Lung (tissue), 12 donors: ENCODE measurements around the gene APC2. TPM values are rescaled to one million over a fixed set of nuclear protein-coding genes. Genes with fewer than 3 reads are reported as not detected.

Experiments used
- ATAC-seq: fragments of 200-7000 bp; cut with Tn5 transposase; one replicate; pipeline ENCODE4 v1.9.1; 2020; ENCODE audit warnings: moderate number of reproducible peaks; ENCODE audit not compliant: insufficient read depth, low FRiP score
- DNase-seq, 3 donors: peaks; one replicate each; pipeline ENCODE4 v3.0.0-alpha.2; 2013 to 2017
- H3K27ac ChIP-seq, 2 donors: one replicate each; pipeline ENCODE4 v1.5.1; 2013; ENCODE audit warnings: mild to moderate bottlenecking in 2 of 2, moderate library complexity in 2 of 2, control low read depth in 1 of 2, inconsistent platforms in 1 of 2, low read depth in 1 of 2, low read length in 1 of 2
- H3K27me3 ChIP-seq, 3 donors: one replicate each; pipeline ENCODE4 v1.5.1; 2013; ENCODE audit warnings: low read length in 2 of 3; ENCODE audit not compliant: control insufficient read depth in 3 of 3, insufficient read depth in 3 of 3
- H3K36me3 ChIP-seq, 4 donors: one replicate each; pipeline ENCODE4 v1.5.1; 2013; ENCODE audit warnings: low read length in 4 of 4, mild to moderate bottlenecking in 1 of 4, moderate library complexity in 1 of 4; ENCODE audit not compliant: control insufficient read depth in 4 of 4, insufficient read depth in 4 of 4
- H3K4me1 ChIP-seq, 5 donors: one replicate each; pipeline ENCODE4 v1.5.1; 2013; ENCODE audit warnings: low read length in 5 of 5, mild to moderate bottlenecking in 2 of 5, moderate library complexity in 1 of 5; ENCODE audit not compliant: control insufficient read depth in 5 of 5, insufficient read depth in 5 of 5
- H3K4me3 ChIP-seq: one replicate; pipeline ENCODE4 v1.5.1; 2013; ENCODE audit warnings: mild to moderate bottlenecking, control low read depth, moderate library complexity
- H3K9ac ChIP-seq, 2 donors: one replicate each; pipeline ENCODE4 v1.5.1; 2013; ENCODE audit warnings: low read length in 2 of 2, control low read depth in 1 of 2; ENCODE audit not compliant: insufficient read depth in 1 of 2
- H3K9me3 ChIP-seq, 4 donors: one replicate each; pipeline ENCODE4 v1.5.1; 2013; ENCODE audit warnings: low read length in 3 of 4, mild to moderate bottlenecking in 1 of 4, moderate library complexity in 1 of 4; ENCODE audit not compliant: control insufficient read depth in 4 of 4, insufficient read depth in 3 of 4
- CTCF ChIP-seq: IDR thresholded peaks from 2 replicates; pipeline ENCODE4 v1.5.1; 2012; ENCODE audit warnings: mild to moderate bottlenecking; ENCODE audit errors: control extremely low read depth, extremely low read depth
- WGBS, 2 donors: extraction: QIAGEN DNeasy Blood & Tissue Kit; methylation state at CpG; one replicate each; pipeline ENCODE4 v1.1.7; 2013; 5-methylcytosine and 5-hydroxymethylcytosine counted together
- polyA plus RNA-seq, 2 donors: library from polyadenylated mRNA; stranded (reverse); fragments of 200-250 nt; gene quantifications; one replicate each; pipeline ENCODE4 v1.2.1, GENCODE V29; 2013
- total RNA-seq, 2 donors: library from RNA; depleted of rRNA in 1 of 2; stranded (reverse); fragments of >200 nt in 1 of 2; gene quantifications; one replicate each; pipeline ENCODE4 v1.2.1, GENCODE V29; 2014 to 2021
- donor health status: control.
- donor health status: control.
- donor health status: Bipolar disorder and iron deficiency.
- donor health status: healthy.
- donor health status: DM: yes; HTN: yes; CAD: no.

Gene APC2
- total and polyA plus RNA-seq, 4 donors, result 0.01 to 0.37 (median 0.10) TPM

- H3K9me3 ChIP-seq, result no peaks in the 10 kb centered on the region
- TF ChIP-seq CTCF, result no peak
- H3K27me3 ChIP-seq, result no peaks in the 10 kb centered on the region
- H3K4me1 ChIP-seq, result peaks cover 0 to 3% (median 0%) of the 10 kb centered on the region in 5 donors
- no peak overlapping the region for H3K9ac ChIP-seq
- peaks cover 3 to 57% (median 20%) of the 10 kb centered on the region in 4 donors for H3K36me3 ChIP-seq
- H3K27ac ChIP-seq, result no peak overlapping the region
- WGBS, 2 donors, result 94 to 95% methylated on average over 17 of the region's 17 CpGs
- H3K4me3 ChIP-seq, result no peak overlapping the region
- DNase-seq (no peak), ATAC-seq (no peak)
Observed at GRCh38 chr19:1434040-1434366, 15.9 kb upstream of the APC2 start.

GRCh38 chr19:1434577-1435060, 15.3 kb upstream of the APC2 start:
- H3K27ac ChIP-seq, result no peak overlapping the region
- H3K27me3 ChIP-seq, result no peaks in the 10 kb centered on the region
- no peaks in the 10 kb centered on the region for H3K9me3 ChIP-seq
- no peak for TF ChIP-seq CTCF
- DNase-seq (no peak), ATAC-seq (no peak)
- WGBS, 2 donors, result 91% methylated on average over 39 of the region's 39 CpGs
- peaks cover 3 to 54% (median 21%) of the 10 kb centered on the region in 4 donors for H3K36me3 ChIP-seq
- H3K4me1 ChIP-seq, result peaks cover 0 to 6% (median 2%) of the 10 kb centered on the region in 5 donors
- H3K4me3 ChIP-seq, result no peak overlapping the region
- H3K9ac ChIP-seq, result no peak overlapping the region

GRCh38 chr19:1435378-1435989, 14.4 kb upstream of the APC2 start:
- H3K9me3 ChIP-seq, result no peaks in the 10 kb centered on the region
- no peaks in the 10 kb centered on the region for H3K27me3 ChIP-seq
- no peak for ATAC-seq
- no peak overlapping the region for H3K27ac ChIP-seq
- TF ChIP-seq CTCF, result no peak
- H3K4me3 ChIP-seq, result no peak overlapping the region
- peaks cover under 1 to 53% (median 23%) of the 10 kb centered on the region in 4 donors for H3K36me3 ChIP-seq
- 85 to 91% methylated on average over 21 of the region's 21 CpGs for WGBS, 2 donors
- H3K4me1 ChIP-seq, result peaks cover 0 to 14% (median 3%) of the 10 kb centered on the region in 5 donors
- no peak overlapping the region for H3K9ac ChIP-seq
- no peak for DNase-seq

GRCh38 chr19:1437609-1438008, 12.3 kb upstream of the APC2 start:
- no peak overlapping the region for H3K27ac ChIP-seq
- no peak overlapping the region for H3K4me3 ChIP-seq
- TF ChIP-seq CTCF, result no peak
- peaks cover 0 to 17% (median 3%) of the 10 kb centered on the region in 5 donors for H3K4me1 ChIP-seq
- WGBS, 2 donors, result 63 to 72% methylated on average over 8 of the region's 8 CpGs
- ATAC-seq, result no peak
- H3K36me3 ChIP-seq, result peaks cover 19 to 59% (median 31%) of the 10 kb centered on the region in 4 donors
- H3K27me3 ChIP-seq, result no peaks in the 10 kb centered on the region
- DNase-seq, result no peak
- no peaks in the 10 kb centered on the region for H3K9me3 ChIP-seq
- H3K9ac ChIP-seq, result no peak overlapping the region
